Nephron progenitor cell (in vitro differentiated cells): ENCODE measurements around the gene RTCB.

Experiments used
- DNase-seq: peaks from one replicate; pipeline ENCODE4 v3.0.0; 2021
- H3K27ac Mint-ChIP-seq: 2 replicates; pipeline ENCODE4 v1.8.0; 2021; ENCODE audit warnings: mild to moderate bottlenecking, moderate library complexity, mixed read lengths
- H3K27me3 Mint-ChIP-seq: 2 replicates; pipeline ENCODE4 v1.8.0; 2021; ENCODE audit warnings: mild to moderate bottlenecking, low read depth, mixed read lengths; ENCODE audit not compliant: poor library complexity
- H3K36me3 Mint-ChIP-seq: 2 replicates; pipeline ENCODE4 v1.8.0; 2021; ENCODE audit warnings: low read depth, mixed read lengths
- H3K4me1 Mint-ChIP-seq: 2 replicates; pipeline ENCODE4 v1.8.0; 2021; ENCODE audit warnings: mixed read lengths
- H3K4me3 Mint-ChIP-seq: 2 replicates; pipeline ENCODE4 v1.8.0; 2021; ENCODE audit warnings: mild to moderate bottlenecking, moderate library complexity, mixed read lengths
- H3K9me3 Mint-ChIP-seq: 2 replicates; pipeline ENCODE4 v1.8.0; 2021; ENCODE audit warnings: mild to moderate bottlenecking, moderate library complexity, mixed read lengths
- CTCF ChIP-seq: fragments of 200-600 bp; sonication (generic); IDR thresholded peaks from 2 replicates; pipeline ENCODE4 v1.5.0; 2021; ENCODE audit warnings: antibody characterized with exemption

Gene RTCB

GRCh38 chr22:32389685-32390084 lies 22.4 kb downstream of the RTCB start:
- Mint-ChIP-seq H3K4me3 (no peak overlapping the region), H3K4me1 (no peaks in the 10 kb centered on the region), H3K36me3 (peaks cover 82% of the 10 kb centered on the region), H3K27ac (peak overlapping the region; percentile 8), H3K27me3 (no peaks in the 10 kb centered on the region), H3K9me3 (no peaks in the 10 kb centered on the region)
- TF ChIP-seq CTCF: peak; percentile 46
- peak; percentile 42 for DNase-seq

GRCh38 chr22:32385681-32386080 lies 26.4 kb downstream of the RTCB start:
- no peak overlapping the region for H3K27ac Mint-ChIP-seq
- no peak for TF ChIP-seq CTCF
- no peak overlapping the region for H3K4me3 Mint-ChIP-seq
- DNase-seq: no peak
- H3K9me3 Mint-ChIP-seq: no peaks in the 10 kb centered on the region
- H3K4me1 Mint-ChIP-seq: no peaks in the 10 kb centered on the region
- no peaks in the 10 kb centered on the region for H3K27me3 Mint-ChIP-seq
- H3K36me3 Mint-ChIP-seq: peaks cover 51% of the 10 kb centered on the region

GRCh38 chr22:32380991-32381390 lies 31.1 kb downstream of the RTCB start:
- no peaks in the 10 kb centered on the region for H3K27me3 Mint-ChIP-seq
- H3K4me3 Mint-ChIP-seq: no peak overlapping the region
- DNase-seq: no peak
- H3K27ac Mint-ChIP-seq: no peak overlapping the region
- no peaks in the 10 kb centered on the region for H3K9me3 Mint-ChIP-seq
- H3K4me1 Mint-ChIP-seq: peaks cover 5% of the 10 kb centered on the region
- H3K36me3 Mint-ChIP-seq: peaks cover 10% of the 10 kb centered on the region
- no peak for TF ChIP-seq CTCF

- H3K4me1 Mint-ChIP-seq: peaks cover 5% of the 10 kb centered on the region
- TF ChIP-seq CTCF: peak; percentile 65
- no peak overlapping the region for H3K4me3 Mint-ChIP-seq
- no peaks in the 10 kb centered on the region for H3K9me3 Mint-ChIP-seq
- no peaks in the 10 kb centered on the region for H3K36me3 Mint-ChIP-seq
- peak; percentile 62 for DNase-seq
- H3K27ac Mint-ChIP-seq: no peak overlapping the region
- H3K27me3 Mint-ChIP-seq: peaks cover 3% of the 10 kb centered on the region
Measured at GRCh38 chr22:32378707-32379272, 33.3 kb downstream of the RTCB start.

GRCh38 chr22:32376681-32377080 lies 35.4 kb downstream of the RTCB start:
- Mint-ChIP-seq H3K27ac (no peak overlapping the region), H3K4me3 (no peak overlapping the region)

More at GRCh38 chr22:32376681-32377080, 35.4 kb downstream of the RTCB start:
- no peak for DNase-seq
- H3K4me1 Mint-ChIP-seq: peaks cover 5% of the 10 kb centered on the region
- H3K9me3 Mint-ChIP-seq: no peaks in the 10 kb centered on the region
- no peaks in the 10 kb centered on the region for H3K36me3 Mint-ChIP-seq
- H3K27me3 Mint-ChIP-seq: peaks cover 3% of the 10 kb centered on the region
- no peak for TF ChIP-seq CTCF
